Measurements from ENCODE around the gene TMEM81. TPM values are rescaled to one million over a fixed set of nuclear protein-coding genes. Genes with fewer than 3 reads are reported as not detected.

Gene TMEM81
- polyA plus RNA-seq, 3 donors = 3.6 to 4.5 (median 3.9) TPM

DNA sequence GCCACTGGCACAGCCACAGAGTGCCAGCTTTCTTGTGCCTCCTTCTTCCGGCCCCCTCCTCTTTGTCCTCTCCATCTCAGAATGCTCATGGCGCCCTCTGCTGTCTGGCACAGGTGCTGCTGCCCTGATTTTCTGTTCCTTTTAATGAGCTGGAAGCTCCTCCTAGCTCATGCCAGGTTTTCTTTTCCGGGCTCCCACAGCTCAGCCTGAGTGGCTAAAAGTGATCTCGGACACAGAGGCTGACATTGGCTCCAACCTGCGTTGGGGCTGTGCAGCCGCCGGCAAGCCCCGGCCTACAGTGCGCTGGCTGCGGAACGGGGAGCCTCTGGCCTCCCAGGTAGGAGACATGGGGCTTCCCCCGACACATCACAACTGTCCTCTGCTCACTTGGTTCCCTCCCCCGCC is 22.6 kb downstream of the TMEM81 start:
- DNase-seq (ENCODE audit: low read depth in 3 of 3, low spot score in 2 of 3) = peak; percentile 63 to 83 (median 72)

DNA sequence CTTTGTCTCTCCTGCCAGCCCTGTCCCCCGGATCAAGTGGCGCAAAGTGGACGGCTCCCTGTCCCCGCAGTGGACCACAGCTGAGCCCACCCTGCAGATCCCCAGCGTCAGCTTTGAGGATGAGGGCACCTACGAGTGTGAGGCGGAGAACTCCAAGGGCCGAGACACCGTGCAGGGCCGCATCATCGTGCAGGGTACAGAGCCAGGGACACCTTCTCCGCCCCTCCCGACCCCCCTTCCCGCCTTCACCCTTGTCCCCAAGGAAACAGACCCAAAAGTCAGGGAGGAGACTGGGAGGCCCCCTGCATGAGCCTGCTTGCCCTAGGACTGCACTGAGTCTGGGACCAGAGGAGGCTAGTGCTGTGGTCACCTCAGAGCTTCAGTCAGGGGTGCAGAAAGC is 23.0 kb downstream of the TMEM81 start:
- no peak for DNase-seq (ENCODE audit: low read depth in 3 of 3, low spot score in 2 of 3)

DNA sequence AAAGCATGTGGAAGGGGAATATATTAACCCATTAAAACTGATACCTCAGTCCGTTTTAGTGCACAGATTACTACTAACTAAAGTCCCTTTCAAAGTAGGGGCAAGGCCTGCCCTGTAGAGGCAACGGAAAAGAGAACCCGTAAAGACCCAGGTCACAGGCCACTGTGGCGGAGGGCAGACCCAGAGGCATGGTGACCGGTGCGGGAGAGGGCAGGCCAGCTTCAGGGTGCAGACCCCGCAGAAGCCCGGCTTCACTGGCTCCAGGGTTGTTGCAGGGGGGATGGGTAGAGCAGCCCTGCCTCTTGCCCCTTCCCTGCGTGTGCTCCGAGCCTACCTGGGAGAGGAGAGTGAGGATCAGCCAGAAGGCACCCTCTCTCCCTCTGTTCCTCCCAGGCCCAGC is 23.5 kb downstream of the TMEM81 start:
- no peak for DNase-seq (ENCODE audit: low read depth in 3 of 3, low spot score in 2 of 3)

DNA sequence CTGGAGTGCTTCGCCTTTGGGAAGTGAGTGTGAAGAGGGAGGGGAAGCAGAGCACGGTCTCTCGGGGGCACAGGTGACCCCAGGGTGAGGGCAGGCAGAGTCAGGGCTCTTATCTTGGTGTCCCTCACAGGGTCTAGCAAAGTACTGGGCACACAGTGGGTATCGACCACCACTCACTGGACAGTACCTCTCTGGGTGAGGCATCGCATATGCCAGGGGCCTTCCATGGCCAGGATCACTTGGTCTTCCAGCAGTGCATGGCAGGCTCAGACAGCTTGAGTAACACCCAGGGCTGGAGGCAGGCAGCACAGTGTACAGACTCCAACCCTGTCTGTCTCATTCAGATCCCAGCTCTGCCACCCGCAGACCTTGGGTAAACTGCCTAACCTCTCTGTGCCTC is 24.6 kb downstream of the TMEM81 start:
- DNase-seq (ENCODE audit: low read depth in 3 of 3, low spot score in 2 of 3) = no peak

DNA sequence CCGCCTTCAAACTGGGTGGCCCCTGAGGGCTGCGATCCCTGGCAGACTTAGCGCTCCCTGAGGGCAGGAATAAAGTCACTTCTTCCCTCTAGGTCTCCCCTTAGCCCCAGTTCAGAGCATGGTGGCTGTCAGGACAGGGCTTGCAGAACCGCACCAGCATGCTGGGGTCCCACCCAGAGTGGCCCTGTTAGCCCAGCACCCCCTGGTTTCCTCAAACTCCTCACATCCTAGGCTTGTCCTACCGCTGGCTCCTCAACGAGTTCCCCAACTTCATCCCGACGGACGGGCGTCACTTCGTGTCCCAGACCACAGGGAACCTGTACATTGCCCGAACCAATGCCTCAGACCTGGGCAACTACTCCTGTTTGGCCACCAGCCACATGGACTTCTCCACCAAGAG is 25.4 kb downstream of the TMEM81 start:
- no peak for DNase-seq (ENCODE audit: low read depth in 3 of 3, low spot score in 2 of 3)

DNA sequence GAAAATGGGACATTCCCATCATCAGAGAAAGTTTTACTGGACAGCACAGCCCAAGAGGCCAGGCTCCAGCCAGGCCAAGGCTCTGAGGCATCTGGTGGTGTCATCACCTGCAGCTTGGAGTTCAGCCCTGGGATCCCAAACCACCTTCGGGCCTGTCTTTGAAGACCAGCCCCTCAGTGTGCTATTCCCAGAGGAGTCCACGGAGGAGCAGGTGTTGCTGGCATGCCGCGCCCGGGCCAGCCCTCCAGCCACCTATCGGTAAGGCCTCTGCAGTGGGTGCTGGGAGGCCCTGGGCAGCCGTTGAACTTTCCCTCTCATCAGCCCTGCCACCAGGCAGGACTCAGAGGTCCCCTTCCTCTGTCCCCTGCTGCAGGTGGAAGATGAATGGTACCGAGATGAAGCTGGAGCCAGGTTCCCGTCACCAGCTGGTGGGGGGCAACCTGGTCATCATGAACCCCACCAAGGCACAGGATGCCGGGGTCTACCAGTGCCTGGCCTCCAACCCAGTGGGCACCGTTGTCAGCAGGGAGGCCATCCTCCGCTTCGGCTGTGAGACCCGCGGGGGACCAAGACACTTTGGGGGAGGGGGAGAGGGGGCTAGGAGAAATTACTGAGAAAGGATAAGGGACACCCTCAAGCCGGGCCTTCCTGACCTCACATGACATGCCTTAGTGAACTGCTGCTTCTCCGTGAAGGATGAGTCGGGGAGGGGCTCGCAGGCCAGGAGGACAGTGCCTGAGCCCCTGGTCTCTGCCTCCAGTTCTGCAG is 26.3 kb downstream of the TMEM81 start:
- DNase-seq (ENCODE audit: low read depth in 3 of 3, low spot score in 2 of 3) = no peak

DNA sequence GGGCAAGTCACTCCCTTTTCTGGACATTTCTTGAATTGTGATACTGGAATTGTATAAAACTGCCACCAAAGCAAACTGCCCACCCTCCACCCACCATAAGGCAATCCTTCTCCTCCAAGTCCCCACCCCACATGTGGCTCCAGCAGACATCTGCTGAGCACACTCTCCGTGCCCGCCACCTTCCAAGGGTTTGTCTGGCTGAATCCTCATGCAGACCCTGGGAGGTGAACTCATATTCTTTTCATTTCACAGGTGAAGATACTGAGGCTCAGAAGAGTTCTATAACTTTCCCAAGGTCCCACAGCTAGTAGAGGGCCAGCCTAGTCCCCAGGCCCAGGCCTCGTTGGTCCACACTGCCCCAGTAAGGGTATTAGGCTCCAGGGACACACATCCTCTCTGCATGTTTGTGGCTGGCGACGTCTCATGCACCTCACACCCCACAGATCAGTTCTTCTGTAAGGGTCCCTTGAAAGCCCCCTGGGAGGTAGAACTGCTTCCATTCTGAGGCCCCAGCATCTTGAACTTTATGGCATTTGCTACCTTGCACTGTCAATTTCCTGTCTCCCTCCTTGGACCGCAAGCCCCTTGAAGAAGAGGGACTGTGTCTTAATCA is 27.2 kb downstream of the TMEM81 start:
- no peak for DNase-seq (ENCODE audit: low read depth in 3 of 3, low spot score in 2 of 3)

DNA sequence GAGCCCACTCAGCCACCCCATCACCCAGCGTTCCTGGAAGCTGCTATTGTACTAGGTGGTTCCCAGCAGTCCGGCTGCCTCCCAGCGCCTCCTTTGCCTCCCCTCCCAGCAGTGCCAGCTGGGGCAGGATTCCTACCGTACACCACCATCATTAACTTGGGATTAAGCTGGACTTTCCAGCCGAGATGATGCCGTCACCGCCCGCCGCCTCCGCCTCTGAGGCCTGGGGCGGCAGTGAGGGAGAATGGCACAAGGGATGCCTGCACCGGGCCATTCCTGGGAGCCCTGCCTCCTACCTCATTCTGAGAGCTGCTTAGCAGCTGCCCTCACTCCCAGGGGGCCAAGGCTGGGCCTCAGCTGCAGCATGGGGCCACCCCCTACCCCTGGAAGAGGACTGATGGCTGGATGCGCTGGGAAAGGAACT is 28.1 kb downstream of the TMEM81 start:
- no peak for DNase-seq (ENCODE audit: low read depth in 3 of 3, low spot score in 2 of 3)

DNA sequence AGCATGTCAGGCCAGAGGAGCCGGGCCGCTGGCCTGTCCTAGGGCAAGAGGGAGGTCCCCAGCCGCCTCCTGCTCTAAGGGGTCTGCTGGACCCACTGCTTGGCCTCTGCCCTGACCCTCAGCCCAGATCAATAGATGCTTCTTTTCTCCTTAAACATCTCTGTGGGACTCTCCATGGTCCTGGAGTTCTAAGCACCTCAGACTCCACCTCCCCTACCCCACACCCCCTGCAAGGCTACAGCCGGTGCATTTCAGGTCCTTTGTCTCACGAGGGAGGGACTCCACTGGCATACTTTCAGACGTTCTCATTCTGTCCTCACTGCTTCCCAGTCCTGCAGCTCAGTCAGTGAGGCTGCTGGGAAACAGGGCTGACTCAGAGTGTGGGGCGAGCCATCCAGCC is 30.2 kb downstream of the TMEM81 start:
- DNase-seq (ENCODE audit: low read depth in 3 of 3, low spot score in 2 of 3) = no peak

DNA sequence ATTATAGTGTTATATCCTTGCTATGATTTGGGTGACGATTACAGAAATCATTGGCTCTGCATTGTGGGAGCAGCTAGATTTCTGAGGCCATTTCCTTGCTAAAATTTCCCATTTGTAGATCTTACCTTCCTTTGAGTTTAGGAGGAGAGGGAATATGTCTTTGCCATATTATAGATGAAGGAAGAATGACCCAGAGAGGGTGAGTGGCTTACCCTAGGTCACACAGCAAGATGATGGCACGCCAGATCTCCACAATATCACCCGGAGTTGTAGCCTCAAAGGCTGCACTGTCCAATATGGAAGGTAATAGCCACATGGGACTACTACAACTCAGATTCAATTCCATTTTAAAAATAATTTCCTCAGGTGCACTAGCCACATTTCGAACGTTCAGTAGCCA is 31.0 kb downstream of the TMEM81 start:
- no peak for DNase-seq (ENCODE audit: low read depth in 3 of 3, low spot score in 2 of 3)

DNA sequence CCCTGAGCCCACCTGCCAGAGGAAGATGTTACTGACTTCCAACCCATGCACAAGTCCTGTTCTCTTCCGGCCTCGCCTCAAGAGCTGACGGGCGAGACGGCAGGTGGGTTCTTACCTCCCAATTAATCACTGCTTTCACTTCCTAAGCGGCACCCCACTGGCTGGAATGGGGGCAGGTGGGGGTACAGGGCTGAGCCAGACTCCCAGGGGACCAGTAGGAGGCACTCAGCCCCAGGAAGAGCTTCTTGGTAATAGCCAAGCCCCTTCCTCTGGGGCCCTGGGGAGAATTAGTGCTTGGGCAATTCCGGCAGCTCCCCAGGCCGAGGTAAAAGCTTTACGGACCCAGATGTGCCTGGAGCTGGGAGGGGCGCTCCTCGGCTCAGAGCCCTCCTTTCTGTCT is 31.6 kb downstream of the TMEM81 start:
- DNase-seq (ENCODE audit: low read depth in 3 of 3, low spot score in 2 of 3) = no peak

DNA sequence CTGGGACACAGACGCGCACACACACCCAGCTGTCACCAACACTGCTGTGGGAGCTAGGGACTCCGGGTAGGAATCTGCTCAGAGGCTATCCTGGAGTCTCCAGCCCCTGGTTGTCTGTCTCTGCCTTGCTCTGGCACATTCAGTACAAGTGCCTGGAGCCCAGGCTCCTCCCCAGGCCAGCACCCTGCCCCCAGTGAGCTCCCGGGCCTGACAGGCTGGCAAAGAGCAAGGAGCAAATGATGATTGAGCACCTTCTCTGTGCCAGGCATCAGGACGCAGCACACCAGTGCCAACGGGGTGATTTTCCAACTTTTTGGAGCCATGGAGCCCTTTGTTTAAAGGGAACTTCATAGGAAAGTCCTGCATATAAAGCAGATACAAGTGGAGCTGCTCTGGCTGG is 34.8 kb downstream of the TMEM81 start:
- no peak for DNase-seq (ENCODE audit: low read depth in 3 of 3, low spot score in 2 of 3)

DNA sequence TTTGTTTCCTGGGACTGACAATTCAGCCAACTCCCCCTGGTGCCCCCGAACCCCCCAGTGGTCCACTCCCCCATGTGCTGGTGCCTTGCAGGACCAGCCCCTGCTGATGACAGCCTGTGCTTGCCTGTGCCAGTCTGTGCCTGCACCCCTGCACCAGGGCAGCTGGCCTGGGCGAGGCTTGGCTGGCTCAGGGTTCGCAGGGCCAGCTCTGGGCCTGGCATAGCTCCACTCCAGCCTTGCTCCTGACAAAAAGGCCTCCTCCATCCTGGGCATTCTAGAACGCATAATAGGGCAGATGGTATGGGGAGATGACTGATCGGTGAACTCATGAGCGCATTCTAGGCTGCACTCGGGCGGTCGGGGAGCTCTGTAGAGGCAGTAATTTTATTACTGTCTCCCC is 35.9 kb downstream of the TMEM81 start:
- no peak for DNase-seq (ENCODE audit: low read depth in 3 of 3, low spot score in 2 of 3)

DNA sequence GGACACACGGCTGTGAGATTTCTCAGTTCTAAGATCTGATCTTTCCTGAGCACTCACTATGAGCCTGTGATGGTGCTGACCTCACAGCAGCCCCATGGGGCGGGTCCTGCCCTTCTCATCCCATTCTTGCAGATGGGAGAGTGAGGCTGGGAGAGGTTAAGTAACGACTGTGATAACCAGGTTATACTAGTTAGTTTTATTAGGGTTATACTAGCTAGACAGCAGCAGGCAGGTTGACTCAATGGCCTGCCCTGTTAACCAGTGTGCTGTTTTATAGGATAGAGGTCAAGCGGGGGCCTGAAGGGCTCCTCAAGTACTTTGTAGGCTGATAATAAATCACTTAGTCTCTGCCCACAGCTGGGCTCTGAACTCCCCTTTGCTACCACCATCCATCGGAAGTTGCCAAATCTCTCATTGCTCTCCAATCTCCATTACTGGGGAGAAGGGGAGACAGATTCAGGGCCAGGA is 36.5 kb downstream of the TMEM81 start:
- DNase-seq (ENCODE audit: low read depth in 3 of 3, low spot score in 2 of 3) = no peak

DNA sequence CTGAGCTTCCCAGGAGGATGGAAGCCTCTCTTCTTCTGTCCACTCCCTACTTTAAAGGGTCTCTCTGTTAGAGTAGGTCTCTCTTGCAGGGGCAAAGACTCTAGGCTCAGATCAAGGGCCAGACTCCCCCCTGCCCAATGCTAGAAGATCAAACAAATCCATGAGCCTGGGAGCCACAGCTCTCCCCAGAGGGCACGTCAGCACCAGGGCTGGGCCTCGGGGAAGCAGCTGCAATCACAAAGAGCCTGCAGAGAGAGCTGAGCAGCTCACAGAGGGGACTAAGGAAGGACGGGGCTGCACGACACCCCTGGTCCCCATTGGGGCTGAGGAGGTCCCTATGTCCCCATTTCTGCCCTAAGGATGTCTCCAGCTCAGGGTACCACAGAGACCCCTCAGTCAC is 37.4 kb downstream of the TMEM81 start:
- DNase-seq (ENCODE audit: low read depth in 3 of 3, low spot score in 2 of 3) = no peak

DNA sequence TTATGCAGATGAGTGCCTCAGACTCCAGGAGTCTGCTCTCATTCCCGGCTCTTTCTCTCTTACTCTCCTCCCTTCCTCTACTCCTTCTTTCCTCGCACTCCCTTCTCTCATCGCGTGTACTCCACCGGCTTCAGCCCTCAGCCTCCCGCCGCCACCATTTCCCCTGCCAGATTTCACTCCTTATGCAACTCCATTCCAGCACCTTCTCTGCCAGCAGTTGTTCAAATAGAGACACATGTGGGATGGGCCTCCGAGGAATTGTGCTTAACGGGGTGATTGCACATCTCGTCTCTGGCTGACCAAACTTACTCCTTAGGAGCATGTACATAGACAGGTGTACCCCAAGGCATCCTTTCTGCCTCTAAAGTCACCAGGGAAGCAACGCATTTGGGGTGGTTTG is 39.1 kb downstream of the TMEM81 start:
- no peak for DNase-seq (ENCODE audit: low read depth in 3 of 3, low spot score in 2 of 3)

DNA sequence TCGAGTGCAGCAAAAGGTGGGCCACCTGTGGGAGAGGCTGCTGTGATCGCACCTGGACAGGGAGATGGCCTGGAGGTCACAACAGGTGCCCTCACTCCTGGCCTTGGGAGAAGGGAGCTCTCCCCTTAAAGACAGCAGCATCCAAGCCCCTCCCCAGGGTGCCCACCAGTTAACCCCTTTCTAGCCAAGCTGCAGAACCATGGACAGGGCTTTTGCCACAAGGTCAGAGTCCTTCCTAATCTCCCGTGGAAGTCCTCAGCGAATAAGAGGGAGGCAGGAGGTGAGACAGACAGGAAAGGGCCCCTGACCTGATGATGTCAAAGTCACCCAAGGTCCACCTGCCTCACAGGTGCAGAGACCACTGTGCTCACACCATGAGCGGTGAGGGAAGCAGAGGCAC is 39.5 kb downstream of the TMEM81 start:
- no peak for DNase-seq (ENCODE audit: low read depth in 3 of 3, low spot score in 2 of 3)

DNA sequence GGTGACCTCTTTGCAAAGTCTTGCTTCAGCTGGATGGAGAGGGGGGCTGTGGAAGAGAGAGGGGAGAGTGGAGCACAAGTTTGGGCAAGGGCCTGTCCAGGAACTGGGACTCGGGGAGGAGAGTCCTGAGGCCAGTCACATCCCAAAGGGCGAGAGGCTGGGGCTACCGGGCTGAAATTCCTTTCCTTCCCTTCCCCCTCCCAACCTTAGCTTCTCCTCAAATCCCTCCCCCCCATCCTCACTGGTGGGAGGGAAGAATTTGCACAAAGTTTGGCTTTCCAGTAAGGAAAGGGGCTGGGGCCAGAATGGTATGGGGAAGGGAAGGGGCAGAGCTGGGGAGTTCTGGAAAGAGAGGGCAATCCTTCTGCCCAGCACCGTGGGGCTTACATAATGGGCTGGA is 40.4 kb downstream of the TMEM81 start:
- DNase-seq (ENCODE audit: low read depth in 3 of 3, low spot score in 2 of 3) = no peak

DNA sequence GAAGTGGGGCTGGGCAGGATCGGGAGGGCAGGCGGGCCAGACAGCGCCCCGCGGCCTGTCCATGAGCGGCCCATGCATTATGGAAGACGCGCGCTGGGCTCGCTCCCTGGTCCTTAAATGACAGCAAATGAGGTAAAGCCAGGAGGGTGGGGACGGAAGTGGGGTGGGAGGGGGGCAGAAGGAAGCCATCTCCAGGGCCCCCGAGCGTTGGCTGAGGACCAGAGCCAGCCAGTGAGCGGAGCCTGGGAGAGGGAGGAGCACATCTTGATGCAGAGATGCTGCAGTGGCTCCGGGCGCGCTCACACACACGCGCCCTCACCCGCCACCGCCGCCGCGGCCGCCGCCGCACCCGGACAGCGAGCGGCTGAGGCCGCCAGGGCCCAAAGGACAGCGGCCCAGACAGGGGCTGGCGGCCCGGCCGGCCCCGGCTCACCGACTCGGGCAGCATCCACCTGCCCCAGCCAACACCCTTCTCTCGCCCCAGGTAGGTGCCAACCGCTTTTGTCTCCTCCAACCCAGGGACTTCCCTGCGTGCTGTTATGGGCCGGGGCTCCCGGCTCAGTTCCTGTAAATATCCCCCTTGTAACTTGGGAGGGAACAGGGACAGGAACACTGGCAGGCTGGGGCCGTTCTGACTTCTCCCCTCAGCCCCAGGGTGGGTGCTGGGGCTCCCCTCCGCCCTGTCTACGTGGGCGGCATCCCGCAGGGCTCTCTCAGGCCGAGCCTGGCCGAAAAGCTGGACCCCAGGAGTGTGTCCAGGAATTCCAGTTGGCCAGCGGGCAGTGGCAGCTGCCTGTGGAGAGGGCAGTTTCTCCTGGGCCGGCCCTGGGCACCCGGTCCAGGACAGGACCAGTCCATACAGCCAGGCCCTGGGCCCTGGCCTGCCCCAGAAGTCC is 41.1 kb downstream of the TMEM81 start, which contains the start of gene CNTN2:
TSS of gene CNTN2 (plus strand) at position 302 of the 896 bp plus-strand sequence. CDS start 9,974 bp downstream, outside the sequence.
- DNase-seq (ENCODE audit: low read depth in 3 of 3, low spot score in 2 of 3) = no peak

DNA sequence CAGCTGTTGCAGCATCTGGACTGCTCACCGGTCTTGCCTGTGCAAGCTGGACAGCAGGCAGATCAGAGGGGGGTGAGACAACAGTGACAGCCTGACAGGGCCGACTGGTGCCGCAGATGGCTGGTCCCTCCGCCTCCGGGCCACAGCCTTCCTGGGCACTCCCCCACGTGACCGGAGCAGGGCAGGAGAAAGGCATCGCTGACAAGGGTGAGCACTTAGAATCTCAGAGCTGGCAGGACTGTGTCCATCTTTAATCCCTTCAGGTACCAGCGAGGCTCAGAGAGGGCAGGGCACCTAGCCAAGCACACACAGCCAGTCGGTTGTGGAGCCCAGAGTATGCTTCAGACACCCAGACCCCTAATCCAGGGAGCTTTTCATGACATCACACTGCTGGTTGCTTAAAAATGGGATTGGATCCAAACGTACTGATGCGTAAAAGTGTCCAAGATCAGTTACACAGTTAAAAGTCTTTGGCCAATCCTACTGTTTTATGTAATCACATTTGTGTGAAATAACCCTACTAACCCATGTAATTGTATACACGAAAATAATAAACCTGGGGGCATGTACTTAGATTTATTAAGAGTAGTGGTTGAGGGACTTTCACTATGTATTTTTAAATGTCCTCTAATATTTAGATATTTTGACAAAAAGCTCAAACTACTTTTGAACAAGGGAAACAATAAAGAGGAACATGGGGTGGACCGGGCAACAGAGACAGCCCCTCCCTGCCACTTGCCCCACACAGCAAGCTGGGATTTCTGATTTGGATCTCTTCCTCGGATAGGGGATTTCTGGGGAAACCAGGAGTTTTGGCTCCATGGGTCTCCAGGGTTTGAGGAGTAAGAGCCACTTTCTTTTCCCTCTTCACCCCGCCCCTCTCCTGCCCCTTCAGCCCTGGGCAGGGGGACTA is 42.0 kb downstream of the TMEM81 start:
- DNase-seq (ENCODE audit: low read depth in 3 of 3, low spot score in 2 of 3) = no peak
